Epithelial cell of esophagus (primary cell): ENCODE measurements around the gene LRRC1.

Experiments
- DNase-seq: peaks from one replicate; pipeline ENCODE4 v3.0.0; 2010; ENCODE audit warnings: low read depth
- H3K4me3 ChIP-seq: 2 replicates; pipeline ENCODE4 v1.5.1; 2011; ENCODE audit warnings: mild to moderate bottlenecking, low read length, control low read depth
- CTCF ChIP-seq: IDR thresholded peaks from 2 replicates; pipeline ENCODE4 v1.5.1; 2011; ENCODE audit warnings: low read depth, mild to moderate bottlenecking, low read length, control low read depth, inconsistent platforms; ENCODE audit not compliant: insufficient read depth; ENCODE audit errors: missing control alignments

Gene LRRC1

GRCh38 chr6:53754330-53754729 lies 40.5 kb upstream of the LRRC1 start:
- no peak for DNase-seq
- no peak overlapping the region for H3K4me3 ChIP-seq
- no peak for TF ChIP-seq CTCF

- TF ChIP-seq CTCF = no peak
- H3K4me3 ChIP-seq = no peak overlapping the region
- no peak for DNase-seq
These were observed 38.4 kb upstream of the LRRC1 start for GRCh38 chr6:53756396-53756795.

GRCh38 chr6:53758496-53758895 lies 36.3 kb upstream of the LRRC1 start:
- no peak for DNase-seq
- no peak overlapping the region for H3K4me3 ChIP-seq
- TF ChIP-seq CTCF = no peak

GRCh38 chr6:53761036-53761435 lies 33.8 kb upstream of the LRRC1 start:
- DNase-seq = no peak
- no peak overlapping the region for H3K4me3 ChIP-seq
- TF ChIP-seq CTCF = no peak

GRCh38 chr6:53765270-53765669 lies 29.5 kb upstream of the LRRC1 start:
- TF ChIP-seq CTCF = no peak
- H3K4me3 ChIP-seq = no peak overlapping the region
- no peak for DNase-seq

GRCh38 chr6:53766930-53767329 lies 27.9 kb upstream of the LRRC1 start:
- TF ChIP-seq CTCF = no peak
- H3K4me3 ChIP-seq = no peak overlapping the region

GRCh38 chr6:53767941-53768340 lies 26.9 kb upstream of the LRRC1 start:
- TF ChIP-seq CTCF = no peak
- no peak overlapping the region for H3K4me3 ChIP-seq
- no peak for DNase-seq

More at GRCh38 chr6:53766930-53767329, 27.9 kb upstream of the LRRC1 start:
- no peak for DNase-seq
